ENCODE results near the gene IRX5.

The IRX5 gene

GRCh38 chr16:54931120-54932014 is 702 bp downstream of the IRX5 start:
- no peak for DNase-seq (ENCODE audit: low spot score)

- DNase-seq (ENCODE audit: low spot score): no peak
Observed at GRCh38 chr16:54932021-54932660, 1.5 kb downstream of the IRX5 start.

- DNase-seq (ENCODE audit: low spot score): no peak
Observed at GRCh38 chr16:54932737-54933254, 2.1 kb downstream of the IRX5 start.

- DNase-seq (ENCODE audit: low spot score): no peak
Observed at GRCh38 chr16:54933281-54934011, 2.8 kb downstream of the IRX5 start.

GRCh38 chr16:54934481-54935265 is 4.0 kb downstream of the IRX5 start:
- DNase-seq (ENCODE audit: low spot score): no peak

- DNase-seq (ENCODE audit: low spot score): no peak
Observed at GRCh38 chr16:54935266-54935968, 4.8 kb downstream of the IRX5 start.

- no peak for DNase-seq (ENCODE audit: low spot score)
Observed at GRCh38 chr16:54936201-54936978, 5.7 kb downstream of the IRX5 start.

GRCh38 chr16:54936979-54937670 is 6.5 kb downstream of the IRX5 start:
- no peak for DNase-seq (ENCODE audit: low spot score)

- no peak for DNase-seq (ENCODE audit: low spot score)
Observed at GRCh38 chr16:54937671-54938211, 7.1 kb downstream of the IRX5 start.

GRCh38 chr16:54938212-54939028 is 7.8 kb downstream of the IRX5 start:
- no peak for DNase-seq (ENCODE audit: low spot score)

- no peak for DNase-seq (ENCODE audit: low spot score)
Observed at GRCh38 chr16:54939029-54939346, 8.3 kb downstream of the IRX5 start.

GRCh38 chr16:54939510-54940278 is 9.0 kb downstream of the IRX5 start:
- no peak for DNase-seq (ENCODE audit: low spot score)

GRCh38 chr16:54940279-54940604 is 9.6 kb downstream of the IRX5 start:
- DNase-seq (ENCODE audit: low spot score): no peak

- no peak for DNase-seq (ENCODE audit: low spot score)
Observed at GRCh38 chr16:54942353-54942943, 11.8 kb downstream of the IRX5 start.

- DNase-seq (ENCODE audit: low spot score): no peak
Observed at GRCh38 chr16:54944002-54944401, 13.3 kb downstream of the IRX5 start.

- no peak for DNase-seq (ENCODE audit: low spot score)
Observed at GRCh38 chr16:54945063-54945462, 14.4 kb downstream of the IRX5 start.

GRCh38 chr16:54946909-54947308 is 16.2 kb downstream of the IRX5 start:
- no peak for DNase-seq (ENCODE audit: low spot score)

GRCh38 chr16:54947616-54948015 is 17.0 kb downstream of the IRX5 start:
- DNase-seq (ENCODE audit: low spot score): no peak
